Prostate gland (tissue), 2 donors: ENCODE data around the gene MYO6. TPM values are rescaled to one million over a fixed set of nuclear protein-coding genes. Genes with fewer than 3 reads are reported as not detected.

Experiments
- DNase-seq: peaks from one replicate; pipeline ENCODE4 v3.0.0-alpha.2; 2019; ENCODE audit warnings: low spot score
- H3K27ac ChIP-seq, 2 donors: fragments of 200-600 bp; sonication (generic); 2 replicates each; pipeline ENCODE4 v1.5.1; 2017 to 2019
- H3K27me3 ChIP-seq: fragments of 200-600 bp; sonication (generic); replicated peaks from 2 replicates; pipeline ENCODE4 v1.5.1; 2019; ENCODE audit not compliant: insufficient read depth
- H3K36me3 ChIP-seq, 2 donors: fragments of 200-600 bp; sonication (generic); 1 replicate in 1 of 2; 2 replicates in 1 of 2; pipeline versions ENCODE4 v1.5.1 to v1.8.1; 2017 to 2019
- H3K4me1 ChIP-seq: fragments of 200-600 bp; sonication (generic); replicated peaks from 2 replicates; pipeline ENCODE4 v1.5.1; 2019
- H3K4me3 ChIP-seq, 2 donors: fragments of 200-600 bp; sonication (generic); 2 replicates each; pipeline ENCODE4 v1.5.1; 2017 to 2019
- H3K9me3 ChIP-seq: fragments of 200-600 bp; sonication (generic); 2 replicates; pipeline ENCODE4 v1.5.1; 2017
- POLR2A ChIP-seq: fragments of 450-650 bp; IDR thresholded peaks from one replicate; pipeline ENCODE4 v1.6.1; 2016; ENCODE audit warnings: antibody characterized with exemption, mild to moderate bottlenecking
- POLR2AphosphoS5 ChIP-seq: sonication (generic); formaldehyde crosslinking; IDR thresholded peaks from one replicate; pipeline ENCODE4 v1.6.1; 2017; ENCODE audit warnings: antibody characterized with exemption
- WGBS: methylation state at CpG from one replicate; pipeline ENCODE4 v1.1.5; 2018; 5-methylcytosine and 5-hydroxymethylcytosine counted together
- intact Hi-C: fragments of 100-400 bp; cut with DNase I; formaldehyde crosslinking; loops from one replicate; pipeline ENCODE4 v1.14.2; 2022
- total RNA-seq, 2 donors: library from RNA; depleted of rRNA; stranded (reverse); fragments of >200 nt; gene quantifications; one replicate each; pipeline ENCODE4 v1.1.0, GENCODE V29; 2016
- TF ChIP-seq, protein P1 (sequence below), 4 experiments: fragments of 200-600 bp in 2 of 4; fragments of 450-650 bp in 2 of 4; sonication (generic) in 2 of 4; IDR thresholded peaks; 1 replicate in 3 of 4; 2 replicates in 1 of 4; pipeline ENCODE4 v1.5.1; 2016 to 2019; ENCODE audit warnings: antibody characterized with exemption in 4 of 4, mild to moderate bottlenecking in 2 of 4, moderate library complexity in 2 of 4

The MYO6 gene
- total RNA-seq, 2 donors from 2014 or later = 50.1 to 58.7 TPM

DNA sequence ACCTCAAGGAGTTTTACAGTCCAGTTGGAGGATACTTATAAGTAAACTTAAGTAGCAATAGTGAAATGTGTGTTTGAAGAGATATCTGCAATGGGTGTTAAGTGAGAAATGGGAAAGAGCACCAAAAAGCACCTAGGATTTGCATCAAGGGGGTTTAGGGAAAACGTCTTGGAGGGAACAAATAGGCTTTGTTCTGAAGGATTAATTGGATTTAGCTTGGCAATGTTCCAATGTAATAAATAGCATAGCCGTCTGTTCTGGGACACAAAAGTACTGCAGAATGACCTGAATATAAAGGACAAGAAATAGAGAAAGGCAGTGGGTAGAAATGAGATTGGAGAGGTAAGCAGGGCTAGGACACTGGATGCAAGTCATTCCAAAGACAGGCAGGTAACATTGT, 2.8 kb upstream of the MYO6 start:
- no peak for DNase-seq
- no peak overlapping the region for H3K4me3 ChIP-seq
- WGBS = 6% methylated on average over 2 of the region's 2 CpGs
- H3K9me3 ChIP-seq = no peaks in the 10 kb centered on the region
- H3K4me1 ChIP-seq = no peaks in the 10 kb centered on the region
- H3K27ac ChIP-seq = no peak overlapping the region
- H3K27me3 ChIP-seq = no peaks in the 10 kb centered on the region
- intact Hi-C loops = no loop called here
- H3K36me3 ChIP-seq = no peaks in the 10 kb centered on the region
- TF ChIP-seq, protein P1, sequence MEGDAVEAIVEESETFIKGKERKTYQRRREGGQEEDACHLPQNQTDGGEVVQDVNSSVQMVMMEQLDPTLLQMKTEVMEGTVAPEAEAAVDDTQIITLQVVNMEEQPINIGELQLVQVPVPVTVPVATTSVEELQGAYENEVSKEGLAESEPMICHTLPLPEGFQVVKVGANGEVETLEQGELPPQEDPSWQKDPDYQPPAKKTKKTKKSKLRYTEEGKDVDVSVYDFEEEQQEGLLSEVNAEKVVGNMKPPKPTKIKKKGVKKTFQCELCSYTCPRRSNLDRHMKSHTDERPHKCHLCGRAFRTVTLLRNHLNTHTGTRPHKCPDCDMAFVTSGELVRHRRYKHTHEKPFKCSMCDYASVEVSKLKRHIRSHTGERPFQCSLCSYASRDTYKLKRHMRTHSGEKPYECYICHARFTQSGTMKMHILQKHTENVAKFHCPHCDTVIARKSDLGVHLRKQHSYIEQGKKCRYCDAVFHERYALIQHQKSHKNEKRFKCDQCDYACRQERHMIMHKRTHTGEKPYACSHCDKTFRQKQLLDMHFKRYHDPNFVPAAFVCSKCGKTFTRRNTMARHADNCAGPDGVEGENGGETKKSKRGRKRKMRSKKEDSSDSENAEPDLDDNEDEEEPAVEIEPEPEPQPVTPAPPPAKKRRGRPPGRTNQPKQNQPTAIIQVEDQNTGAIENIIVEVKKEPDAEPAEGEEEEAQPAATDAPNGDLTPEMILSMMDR (IDR thresholded peaks at IDR 0.05) = no peak
- TF ChIP-seq POLR2A = no peak
- no peak for TF ChIP-seq POLR2AphosphoS5

DNA sequence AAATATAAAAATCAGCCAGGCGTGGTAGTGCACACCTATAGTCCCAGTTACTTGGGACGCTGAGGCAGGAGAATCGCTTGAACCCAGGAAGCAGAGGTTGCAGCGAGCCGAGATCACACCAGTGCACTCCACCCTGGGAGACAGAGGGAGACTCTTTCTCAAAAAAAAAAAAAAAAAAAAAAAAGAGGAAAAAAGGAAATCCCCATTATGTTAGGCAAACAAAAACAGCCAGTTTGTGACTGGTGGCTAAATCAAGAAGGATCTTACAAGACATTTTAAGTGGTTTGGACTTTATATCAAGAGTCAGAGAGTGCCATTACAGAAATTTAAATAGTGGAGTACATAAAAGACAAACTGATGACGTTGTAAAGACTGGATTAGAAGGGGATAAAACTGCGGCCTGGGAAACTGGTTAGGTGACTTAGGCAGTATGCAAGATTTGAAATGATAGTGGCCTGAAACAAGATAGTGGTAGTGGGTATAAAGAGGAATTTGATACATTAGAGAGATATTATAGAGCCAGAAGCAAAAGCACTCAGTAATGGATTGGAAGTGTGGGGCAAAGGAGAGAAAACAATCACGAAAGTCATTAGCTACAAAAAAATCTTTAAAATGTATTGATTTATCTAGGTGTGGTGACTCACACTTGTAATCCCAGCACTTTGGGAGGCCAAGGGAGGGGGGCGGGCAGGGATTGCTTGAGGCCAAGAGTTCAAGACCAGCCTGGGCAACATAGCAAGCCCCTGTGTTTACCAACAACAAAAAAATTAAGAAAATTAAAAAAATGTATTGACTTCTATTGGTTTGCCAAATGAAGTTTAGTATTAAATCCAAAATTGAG, 1.7 kb upstream of the MYO6 start:
- peak; percentile 83 for TF ChIP-seq POLR2AphosphoS5
- TF ChIP-seq, protein P1 (IDR thresholded peaks at IDR 0.05) = no peak
- H3K36me3 ChIP-seq = no peaks in the 10 kb centered on the region
- H3K4me3 ChIP-seq = no peak overlapping the region
- DNase-seq = peak; percentile 60
- no peaks in the 10 kb centered on the region for H3K27me3 ChIP-seq
- WGBS = 58% methylated on average over 9 of the region's 9 CpGs
- no peaks in the 10 kb centered on the region for H3K4me1 ChIP-seq
- no peaks in the 10 kb centered on the region for H3K9me3 ChIP-seq
- peak overlapping the region; percentile 26 to 57 for H3K27ac ChIP-seq
- intact Hi-C loops = no loop called here

DNA sequence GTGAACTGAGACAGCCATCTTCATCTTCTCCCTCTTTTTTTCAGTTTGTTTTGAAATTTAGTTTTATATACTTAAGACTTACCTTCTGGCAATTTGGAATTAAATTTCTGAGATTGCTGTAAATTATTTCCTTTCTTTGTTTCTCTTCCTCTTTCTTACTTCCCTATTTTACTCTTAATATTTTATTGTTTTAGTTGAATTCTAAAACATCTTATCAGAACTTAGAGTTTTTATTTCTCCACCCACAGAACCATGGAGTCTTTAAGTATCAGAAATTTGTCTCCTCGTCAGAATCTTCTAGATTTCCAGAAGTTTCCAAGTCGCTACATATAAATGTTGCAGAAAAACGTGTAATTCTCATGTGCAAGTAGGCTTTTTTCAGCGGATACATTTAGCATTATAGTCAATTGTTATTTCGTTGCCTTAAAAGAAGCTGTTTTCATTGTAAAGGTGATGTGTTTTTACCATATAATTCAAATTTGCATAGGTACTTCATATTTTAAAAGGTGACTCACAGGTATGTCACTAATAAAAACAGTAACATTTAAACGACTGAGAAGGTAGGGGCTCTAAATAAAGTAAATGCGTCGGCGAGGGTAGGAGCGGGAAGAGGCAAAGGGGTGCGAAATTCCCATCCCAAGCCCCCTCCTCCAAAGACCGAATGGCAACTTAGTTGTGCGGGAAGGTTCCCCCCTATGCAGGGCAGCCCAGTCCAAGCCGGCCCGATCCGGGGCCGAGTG, 866 bp upstream of the MYO6 start:
- 13% methylated on average over 17 of the region's 17 CpGs for WGBS
- TF ChIP-seq POLR2A (no peak), POLR2AphosphoS5 (no peak)
- TF ChIP-seq, protein P1 (IDR thresholded peaks at IDR 0.05) = no peak
- intact Hi-C loops = no loop called here

DNA sequence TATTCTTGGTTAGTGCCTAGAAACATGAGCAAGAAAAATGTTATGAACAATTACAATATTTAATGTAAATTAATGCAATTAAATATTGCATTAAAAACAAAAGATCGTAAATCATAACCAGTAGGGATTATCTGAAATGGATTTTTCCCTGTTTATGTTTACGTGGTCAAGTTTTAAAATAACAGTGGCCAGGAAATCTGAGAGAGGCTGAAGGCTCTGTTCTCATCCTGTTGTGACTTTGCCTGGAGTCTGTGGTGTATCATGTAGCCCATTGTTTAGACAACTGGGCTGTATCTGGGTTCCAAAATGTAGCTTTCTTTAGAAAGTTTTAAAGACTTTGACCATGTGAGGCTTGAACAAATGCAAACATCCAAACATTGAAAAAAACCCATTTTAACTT, 2.4 kb downstream of the MYO6 start:
- Histone ChIP-seq H3K4me1 (no peaks in the 10 kb centered on the region), H3K27ac (no peak overlapping the region), H3K36me3 (no peaks in the 10 kb centered on the region), H3K27me3 (no peaks in the 10 kb centered on the region), H3K9me3 (no peaks in the 10 kb centered on the region), H3K4me3 (no peak overlapping the region)
- 72% methylated on average over 2 of the region's 2 CpGs for whole genome bisulfite sequencing
- intact Hi-C loops = no loop called here
- TF ChIP-seq POLR2A (no peak), POLR2AphosphoS5 (no peak)
- TF ChIP-seq, protein P1 (IDR thresholded peaks at IDR 0.05) = no peak
- DNase-seq = no peak

More for the DNA sequence above, 866 bp upstream of the MYO6 start:
- Histone ChIP-seq H3K36me3 (no peaks in the 10 kb centered on the region), H3K27me3 (no peaks in the 10 kb centered on the region), H3K9me3 (no peaks in the 10 kb centered on the region), H3K4me1 (no peaks in the 10 kb centered on the region), H3K27ac (peak overlapping the region; percentile 97), H3K4me3 (peak overlapping the region; percentile 88 to 98)
- no peak for DNase-seq
